Thoracic aorta (tissue), 2 donors: ENCODE results near the gene VRK1. TPM values are rescaled to one million over a fixed set of nuclear protein-coding genes. Genes with fewer than 3 reads are reported as not detected.

Source experiments
- ATAC-seq: fragments of 150-250 bp; one replicate; pipeline ENCODE4 v1.8.0; 2017; ENCODE audit warnings: low read depth; ENCODE audit not compliant: insufficient number of reproducible peaks, low FRiP score
- DNase-seq: peaks from one replicate; pipeline ENCODE4 v3.0.0-alpha.2; 2020; ENCODE audit warnings: low spot score
- H3K27ac ChIP-seq, 2 donors: fragments of 200-600 bp; sonication (generic); 1 replicate in 1 of 2; 2 replicates in 1 of 2; pipeline ENCODE4 v1.5.1; 2016; ENCODE audit warnings: mild to moderate bottlenecking in 2 of 2, moderate library complexity in 2 of 2
- H3K27me3 ChIP-seq: fragments of 200-600 bp; sonication (generic); replicated peaks from 2 replicates; pipeline ENCODE4 v1.6.0; 2016; ENCODE audit warnings: mild to moderate bottlenecking; ENCODE audit not compliant: insufficient read depth
- H3K36me3 ChIP-seq: fragments of 200-600 bp; sonication (generic); one replicate; pipeline ENCODE4 v1.5.1; 2016
- H3K4me1 ChIP-seq, 2 donors: fragments of 200-600 bp; sonication (generic); 1 replicate in 1 of 2; 2 replicates in 1 of 2; pipeline versions ENCODE4 v1.5.1 to v1.6.0; 2016; ENCODE audit warnings: low read depth in 2 of 2, mild to moderate bottlenecking in 1 of 2; ENCODE audit not compliant: control insufficient read depth in 1 of 2
- H3K4me3 ChIP-seq: fragments of 200-600 bp; sonication (generic); 2 replicates; pipeline ENCODE4 v1.5.1; 2016; ENCODE audit warnings: mild to moderate bottlenecking
- H3K9me3 ChIP-seq: fragments of 200-600 bp; sonication (generic); 2 replicates; pipeline ENCODE4 v1.5.1; 2016
- CTCF ChIP-seq: fragments of 200-600 bp; sonication (generic); IDR thresholded peaks from one replicate; pipeline ENCODE4 v1.5.1; 2019; ENCODE audit warnings: antibody characterized with exemption
- total RNA-seq, 2 donors: library from RNA; depleted of rRNA; stranded (reverse); fragments of >200 nt; gene quantifications; one replicate each; pipeline versions ENCODE4 v1.1.0 to v1.2.3, GENCODE V29; 2016

Gene VRK1
- total RNA-seq, 2 donors from 2014 or later: 3.0 to 4.9 TPM

- Histone ChIP-seq H3K36me3 (no peaks in the 10 kb centered on the region), H3K4me1 (no peaks in the 10 kb centered on the region), H3K27me3 (no peaks in the 10 kb centered on the region), H3K27ac (no peak overlapping the region), H3K4me3 (no peak overlapping the region), H3K9me3 (no peaks in the 10 kb centered on the region)
- DNase-seq (no peak), ATAC-seq (no peak)
- no peak for TF ChIP-seq CTCF
Observed at GRCh38 chr14:96790186-96790585, 7.0 kb upstream of the VRK1 start.

- no peak overlapping the region for H3K27ac ChIP-seq
- H3K27me3 ChIP-seq: no peaks in the 10 kb centered on the region
- ATAC-seq: no peak
- H3K4me1 ChIP-seq: no peaks in the 10 kb centered on the region
- H3K36me3 ChIP-seq: no peaks in the 10 kb centered on the region
- TF ChIP-seq CTCF: no peak
- H3K9me3 ChIP-seq: no peaks in the 10 kb centered on the region
- DNase-seq: no peak
- H3K4me3 ChIP-seq: no peak overlapping the region
Observed at GRCh38 chr14:96790706-96791105, 6.5 kb upstream of the VRK1 start.

GRCh38 chr14:96792003-96792402 lies 5.2 kb upstream of the VRK1 start:
- Histone ChIP-seq H3K9me3 (no peaks in the 10 kb centered on the region), H3K36me3 (no peaks in the 10 kb centered on the region), H3K27me3 (no peaks in the 10 kb centered on the region), H3K4me3 (no peak overlapping the region), H3K4me1 (no peaks in the 10 kb centered on the region), H3K27ac (no peak overlapping the region)
- TF ChIP-seq CTCF: no peak
- no peak for ATAC-seq
- DNase-seq: no peak

- no peaks in the 10 kb centered on the region for H3K36me3 ChIP-seq
- no peaks in the 10 kb centered on the region for H3K27me3 ChIP-seq
- H3K9me3 ChIP-seq: no peaks in the 10 kb centered on the region
- no peak for TF ChIP-seq CTCF
- peaks cover 0 to under 1% of the 10 kb centered on the region in 2 donors for H3K4me1 ChIP-seq
- H3K4me3 ChIP-seq: no peak overlapping the region
- ATAC-seq (no peak), DNase-seq (no peak)
- H3K27ac ChIP-seq: no peak overlapping the region
Observed at GRCh38 chr14:96792591-96792990, 4.6 kb upstream of the VRK1 start.

- H3K27ac ChIP-seq: no peak overlapping the region
- peaks cover 7 to 9% of the 10 kb centered on the region in 2 donors for H3K4me1 ChIP-seq
- DNase-seq (no peak), ATAC-seq (no peak)
- no peaks in the 10 kb centered on the region for H3K9me3 ChIP-seq
- no peaks in the 10 kb centered on the region for H3K27me3 ChIP-seq
- H3K36me3 ChIP-seq: no peaks in the 10 kb centered on the region
- TF ChIP-seq CTCF: no peak
- no peak overlapping the region for H3K4me3 ChIP-seq
Observed at GRCh38 chr14:96793547-96793946, 3.6 kb upstream of the VRK1 start.
